Naive thymus-derived CD4-positive, alpha-beta T cell (primary cell): ENCODE results near the gene R3HCC1L. TPM values are rescaled to one million over a fixed set of nuclear protein-coding genes. Genes with fewer than 3 reads are reported as not detected.
"Not testable (repeated sequence)": the region's sequence is repeated elsewhere in the genome, so short reads cannot be mapped to it uniquely, and the experiment has no call there.

Source experiments
- ATAC-seq: fragments of 150-1000 bp; cut with Tn5 transposase; 2 replicates; pipeline ENCODE4 v1.10.0; 2021; ENCODE audit warnings: mild to moderate bottlenecking, moderate library complexity
- CTCF ChIA-PET: fragments of 350-600 bp; sonication (Branson Sonifier 250); formaldehyde crosslinking; loops from one replicate; lab custom pipeline; 2021; ENCODE audit warnings: antibody characterized with exemption; lab: Charles Lee
- POLR2A ChIA-PET: fragments of 350-600 bp; sonication (Branson Sonifier 250); formaldehyde crosslinking; loops from one replicate; lab custom pipeline; 2021; ENCODE audit warnings: antibody characterized with exemption, inconsistent platforms; lab: Charles Lee
- DNase-seq, 9 donors: peaks; one replicate each; pipeline versions ENCODE4 v3.0.0 to v3.0.0-alpha.2; 2020 to 2022; ENCODE audit warnings: mixed read lengths in 1 of 9
- H3K27ac ChIP-seq: one replicate; pipeline ENCODE4 v1.7.0; 2013; ENCODE audit warnings: mild to moderate bottlenecking, low read depth, low read length, moderate library complexity
- H3K27me3 ChIP-seq, 2 donors: one replicate each; pipeline ENCODE4 v1.7.0; 2013; ENCODE audit warnings: low read length in 2 of 2, mild to moderate bottlenecking in 2 of 2, moderate library complexity in 2 of 2; ENCODE audit not compliant: control insufficient read depth in 2 of 2, insufficient read depth in 2 of 2
- H3K36me3 ChIP-seq, 3 experiments: 1 replicate in 2 of 3; 2 replicates in 1 of 3; pipeline ENCODE4 v1.7.0; 2013; ENCODE audit warnings: low read length in 3 of 3, mild to moderate bottlenecking in 3 of 3, moderate library complexity in 1 of 3; ENCODE audit not compliant: insufficient read depth in 3 of 3, control insufficient read depth in 2 of 3
- H3K4me1 ChIP-seq, 2 donors: one replicate each; pipeline ENCODE4 v1.7.0; 2013; ENCODE audit warnings: low read length in 2 of 2, mild to moderate bottlenecking in 2 of 2, moderate library complexity in 1 of 2; ENCODE audit not compliant: control insufficient read depth in 2 of 2, insufficient read depth in 2 of 2
- H3K4me3 ChIP-seq: 2 replicates; pipeline ENCODE4 v1.7.0; 2013; ENCODE audit warnings: mild to moderate bottlenecking, low read length
- H3K9me3 ChIP-seq, 3 experiments: 1 replicate in 2 of 3; 2 replicates in 1 of 3; pipeline ENCODE4 v1.7.0; 2013; ENCODE audit warnings: low read length in 3 of 3; ENCODE audit not compliant: control insufficient read depth in 2 of 3
- H3K27ac Mint-ChIP-seq, 9 donors: one replicate each; pipeline ENCODE4 v1.8.0; 2020 to 2022; ENCODE audit warnings: mixed read lengths in 9 of 9, mild to moderate bottlenecking in 8 of 9, moderate library complexity in 5 of 9, inconsistent platforms in 2 of 9
- H3K27me3 Mint-ChIP-seq, 5 donors: one replicate each; pipeline ENCODE4 v1.8.0; 2021 to 2022; ENCODE audit warnings: mixed read lengths in 5 of 5, mild to moderate bottlenecking in 1 of 5
- H3K36me3 Mint-ChIP-seq, 5 donors: one replicate each; pipeline ENCODE4 v1.8.0; 2020 to 2022; ENCODE audit warnings: mixed read lengths in 5 of 5, mild to moderate bottlenecking in 3 of 5, inconsistent platforms in 1 of 5
- H3K4me1 Mint-ChIP-seq, 7 donors: one replicate each; pipeline ENCODE4 v1.8.0; 2020 to 2022; ENCODE audit warnings: mixed read lengths in 7 of 7, mild to moderate bottlenecking in 3 of 7, inconsistent platforms in 1 of 7
- H3K4me3 Mint-ChIP-seq, 10 donors: one replicate each; pipeline ENCODE4 v1.8.0; 2020 to 2022; ENCODE audit warnings: mild to moderate bottlenecking in 10 of 10, mixed read lengths in 10 of 10, moderate library complexity in 6 of 10, inconsistent platforms in 2 of 10
- H3K9me3 Mint-ChIP-seq, 11 donors: one replicate each; pipeline ENCODE4 v1.8.0; 2020 to 2022; ENCODE audit warnings: mixed read lengths in 11 of 11, mild to moderate bottlenecking in 4 of 11, inconsistent platforms in 1 of 11, moderate library complexity in 1 of 11
- intact Hi-C, 2 donors: fragments of 100-400 bp; cut with micrococcal nuclease; formaldehyde crosslinking; loops; one replicate each; pipeline ENCODE4 v1.15.1; 2023
- polyA plus RNA-seq, 2 donors: library from polyadenylated mRNA; unstranded; fragments of 300-500 nt; fragmentation: Illumina TruSeq; gene quantifications; one replicate each; pipeline ENCODE4 v1.2.3, GENCODE V29; 2021
- total RNA-seq, 6 experiments: library from RNA in 5 of 6; stranded (reverse) in 5 of 6; gene quantifications; 1 replicate in 5 of 6; 2 replicates in 1 of 6; pipeline ENCODE4 v1.2.3 and lab custom pipeline; 2021 to 2026

Gene R3HCC1L
- total and polyA plus RNA-seq, 7 experiments from 2014 or later = 9.6 to 25.3 (median 19.6) TPM

DNA sequence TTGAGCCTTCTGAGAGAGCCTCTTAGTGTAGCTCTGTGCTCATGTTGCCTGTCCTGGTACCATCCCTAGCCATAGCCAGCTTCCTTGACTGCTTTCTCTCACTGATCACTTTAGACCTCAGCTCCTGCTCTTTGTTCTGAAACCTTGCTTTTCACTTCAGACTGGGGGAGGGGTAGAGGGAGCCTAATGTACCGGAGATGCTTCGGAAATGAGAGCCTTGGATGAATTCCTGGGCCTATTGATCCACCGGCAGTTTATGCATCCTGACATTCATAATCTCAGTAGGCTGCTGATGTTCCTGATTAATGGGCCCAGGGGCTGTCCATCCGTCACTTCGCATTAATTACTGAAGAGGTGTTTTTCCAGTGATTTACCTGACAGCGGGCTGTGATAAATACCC lies 38.8 kb downstream of the R3HCC1L start:
- Mint-ChIP-seq H3K36me3 (peaks cover 13 to 59% (median 50%) of the 10 kb centered on the region in 5 donors), H3K9me3 (peaks cover 0 to 11% (median 0%) of the 10 kb centered on the region in 11 donors), H3K4me1 (peaks cover 12 to 58% (median 42%) of the 10 kb centered on the region in 7 donors), H3K4me3 (no peak overlapping the region), H3K27ac (no peak overlapping the region), H3K27me3 (no peaks in the 10 kb centered on the region)
- no peak overlapping the region for H3K4me3 ChIP-seq
- DNase-seq = no peak
- ChIA-PET POLR2A (no interaction called here), CTCF (no interaction called here)
- no peak for ATAC-seq
- no peaks in the 10 kb centered on the region for H3K9me3 ChIP-seq
- H3K36me3 ChIP-seq = peaks cover 0 to 28% (median 0%) of the 10 kb centered on the region in 3 experiments
- no peak overlapping the region for H3K27ac ChIP-seq
- peaks cover 0 to 3% of the 10 kb centered on the region in 2 donors for H3K4me1 ChIP-seq
- intact Hi-C loops = loop anchor here in 1 of 2 donors (10.0 kb wide), 1 partner anchor 162 kb away; no protein-coding TSS in a partner anchor
- H3K27me3 ChIP-seq = no peaks in the 10 kb centered on the region

DNA sequence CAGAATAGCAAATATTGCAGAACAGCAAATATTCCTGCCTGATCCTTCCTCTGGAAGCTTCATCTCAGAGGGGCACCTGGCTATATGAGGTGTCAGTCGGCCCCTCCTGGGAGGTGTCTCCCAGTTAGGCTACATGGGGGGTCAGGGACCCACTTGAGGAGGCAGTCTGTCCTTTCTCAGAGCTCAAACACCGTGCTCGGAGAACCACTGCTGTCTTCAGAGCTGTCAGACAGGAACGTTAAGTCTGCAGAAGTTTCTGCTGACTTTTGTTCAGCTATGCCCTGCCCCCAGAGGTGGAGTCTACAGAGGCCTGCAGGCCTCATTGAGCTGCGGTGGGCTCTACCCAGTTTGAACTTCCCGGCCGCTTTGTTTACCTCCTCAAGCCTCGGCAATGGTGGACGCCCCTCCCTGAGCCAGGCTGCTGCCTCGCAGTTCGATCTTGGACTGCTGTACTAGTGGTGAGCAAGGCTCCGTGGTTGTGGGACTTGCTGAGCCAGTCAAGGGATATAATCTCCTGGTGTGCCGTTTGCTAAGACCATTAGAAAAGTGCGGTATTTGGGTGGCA lies 48.0 kb downstream of the R3HCC1L start:
- peaks cover 0 to 21% (median 7%) of the 10 kb centered on the region in 11 donors for H3K9me3 Mint-ChIP-seq
- DNase-seq, H3K27me3 ChIP-seq, H3K4me3 ChIP-seq, CTCF ChIA-PET, H3K27me3 Mint-ChIP-seq, POLR2A ChIA-PET, ATAC-seq, H3K27ac ChIP-seq, H3K9me3 ChIP-seq, H3K4me1 ChIP-seq: not testable (repeated sequence)
- intact Hi-C loops = loop anchor here in 1 of 2 donors (2.0 kb wide), 1 partner anchor 32 kb away; no protein-coding TSS in a partner anchor
- H3K4me1 Mint-ChIP-seq = peaks cover 35 to 76% (median 66%) of the 10 kb centered on the region in 7 donors
- peak overlapping the region in 1 of 9 donors; percentile 27 for H3K27ac Mint-ChIP-seq
- peak overlapping the region in 2 of 10 donors; percentile 8 to 43 for H3K4me3 Mint-ChIP-seq
- peaks cover 0 to 17% (median 0%) of the 10 kb centered on the region in 3 experiments for H3K36me3 ChIP-seq
- H3K36me3 Mint-ChIP-seq = peaks cover 29 to 92% (median 70%) of the 10 kb centered on the region in 5 donors

GRCh38 chr10:98186681-98187080 lies 52.2 kb downstream of the R3HCC1L start:
- Histone ChIP-seq H3K27me3 (no peaks in the 10 kb centered on the region), H3K27ac (no peak overlapping the region), H3K4me1 (no peaks in the 10 kb centered on the region), H3K4me3 (no peak overlapping the region), H3K9me3 (no peaks in the 10 kb centered on the region), H3K36me3 (peaks cover 0 to 21% (median 3%) of the 10 kb centered on the region in 3 experiments)
- ChIA-PET POLR2A (no interaction called here), CTCF (no interaction called here)
- H3K36me3 Mint-ChIP-seq = peaks cover 8 to 87% (median 68%) of the 10 kb centered on the region in 5 donors
- no peak for DNase-seq
- H3K9me3 Mint-ChIP-seq = peaks cover 0 to 9% (median 0%) of the 10 kb centered on the region in 11 donors
- no peak for ATAC-seq
- intact Hi-C loops = no loop called here
- no peak overlapping the region for H3K4me3 Mint-ChIP-seq
- H3K4me1 Mint-ChIP-seq = peaks cover 16 to 40% (median 32%) of the 10 kb centered on the region in 7 donors
- no peaks in the 10 kb centered on the region for H3K27me3 Mint-ChIP-seq
- peak overlapping the region in 1 of 9 donors; percentile 6 for H3K27ac Mint-ChIP-seq

DNA sequence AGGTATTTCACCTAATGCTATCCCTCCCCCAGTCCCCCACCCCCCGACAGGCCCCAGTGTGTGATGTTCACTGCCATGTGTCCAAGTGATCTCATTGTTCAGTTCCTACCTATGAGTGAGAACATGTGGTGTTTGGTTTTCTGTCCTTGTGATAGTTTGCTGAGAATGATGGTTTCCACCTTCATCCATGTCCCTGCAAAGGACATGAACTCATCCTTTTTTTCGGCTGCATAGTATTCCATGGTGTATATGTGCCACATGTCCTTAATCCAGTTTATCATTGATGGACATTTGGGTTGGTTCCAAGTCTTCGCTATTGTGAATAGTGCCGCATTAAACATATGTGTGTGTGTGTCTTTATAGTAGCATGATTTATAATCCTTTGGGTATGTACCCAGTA lies 56.3 kb downstream of the R3HCC1L start:
- peaks cover 0 to 17% (median 3%) of the 10 kb centered on the region in 3 experiments for H3K36me3 ChIP-seq
- intact Hi-C loops, H3K9me3 ChIP-seq, DNase-seq, H3K27ac Mint-ChIP-seq, H3K27me3 Mint-ChIP-seq, H3K4me3 Mint-ChIP-seq, H3K4me3 ChIP-seq, CTCF ChIA-PET, POLR2A ChIA-PET, ATAC-seq, H3K4me1 ChIP-seq, H3K27me3 ChIP-seq, H3K27ac ChIP-seq: not testable (repeated sequence)
- Mint-ChIP-seq H3K9me3 (peaks cover 0 to 14% (median 0%) of the 10 kb centered on the region in 11 donors), H3K36me3 (peaks cover 11 to 85% (median 65%) of the 10 kb centered on the region in 5 donors), H3K4me1 (peaks cover 9 to 22% (median 14%) of the 10 kb centered on the region in 7 donors)

DNA sequence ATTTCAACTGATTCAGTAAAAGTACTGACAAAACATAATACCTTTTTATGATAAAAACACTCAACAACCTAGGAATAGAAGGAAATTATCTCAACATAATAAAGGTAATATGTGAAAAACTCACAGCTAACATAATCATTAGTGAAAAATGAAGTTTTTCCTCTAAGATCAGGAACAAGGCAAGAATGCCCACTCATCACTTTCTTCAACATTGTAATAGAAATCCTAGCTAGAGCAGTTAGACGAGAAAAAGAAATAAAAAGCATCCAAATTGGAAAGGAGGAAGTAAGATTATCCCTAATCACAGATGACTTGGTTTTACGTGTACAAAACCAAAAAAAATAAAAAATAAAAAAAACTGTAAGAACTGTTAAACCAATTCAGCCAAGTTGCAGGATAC lies 58.6 kb downstream of the R3HCC1L start:
- Mint-ChIP-seq H3K36me3 (peaks cover 6 to 75% (median 51%) of the 10 kb centered on the region in 5 donors), H3K9me3 (peaks cover 0 to 14% (median 0%) of the 10 kb centered on the region in 11 donors), H3K27ac (no peak overlapping the region), H3K4me1 (peaks cover 9 to 34% (median 20%) of the 10 kb centered on the region in 7 donors), H3K4me3 (no peak overlapping the region), H3K27me3 (no peaks in the 10 kb centered on the region)
- no peak for ATAC-seq
- ChIA-PET POLR2A (no interaction called here), CTCF (no interaction called here)
- Histone ChIP-seq H3K36me3 (peaks cover 0 to 3% (median 3%) of the 10 kb centered on the region in 3 experiments), H3K27ac (no peak overlapping the region), H3K4me1 (no peaks in the 10 kb centered on the region), H3K9me3 (no peaks in the 10 kb centered on the region), H3K27me3 (no peaks in the 10 kb centered on the region), H3K4me3 (no peak overlapping the region)
- DNase-seq = no peak
- intact Hi-C loops = no loop called here

GRCh38 chr10:98194633-98195032 lies 60.2 kb downstream of the R3HCC1L start:
- no peak overlapping the region for H3K27ac Mint-ChIP-seq
- peaks cover 9 to 35% (median 19%) of the 10 kb centered on the region in 7 donors for H3K4me1 Mint-ChIP-seq
- no peaks in the 10 kb centered on the region for H3K27me3 Mint-ChIP-seq
- no peak overlapping the region for H3K4me3 Mint-ChIP-seq
- CTCF ChIA-PET = no interaction called here
- Histone ChIP-seq H3K36me3 (peaks cover 0 to 3% (median 0%) of the 10 kb centered on the region in 3 experiments), H3K4me3 (no peak overlapping the region), H3K4me1 (no peaks in the 10 kb centered on the region), H3K9me3 (no peaks in the 10 kb centered on the region), H3K27ac (no peak overlapping the region), H3K27me3 (no peaks in the 10 kb centered on the region)
- peaks cover 0 to 14% (median 0%) of the 10 kb centered on the region in 11 donors for H3K9me3 Mint-ChIP-seq
- H3K36me3 Mint-ChIP-seq = peaks cover 6 to 63% (median 44%) of the 10 kb centered on the region in 5 donors
- ATAC-seq (no peak), DNase-seq (no peak)
- POLR2A ChIA-PET = no interaction called here
- intact Hi-C loops = no loop called here
